HG02943 (cell line): Measurements from ENCODE around the gene SLC24A4.

Experiments
- ATAC-seq: cut with Tn5 transposase; IDR thresholded peaks from one replicate; pipeline ENCODE4 v1.9.1; 2021; ENCODE audit warnings: mild to moderate bottlenecking, low read depth, moderate library complexity; ENCODE audit not compliant: unreplicated experiment

The SLC24A4 gene

GRCh38 chr14:92316176-92316575 is 6.8 kb upstream of the SLC24A4 start:
- no peak for ATAC-seq

DNA sequence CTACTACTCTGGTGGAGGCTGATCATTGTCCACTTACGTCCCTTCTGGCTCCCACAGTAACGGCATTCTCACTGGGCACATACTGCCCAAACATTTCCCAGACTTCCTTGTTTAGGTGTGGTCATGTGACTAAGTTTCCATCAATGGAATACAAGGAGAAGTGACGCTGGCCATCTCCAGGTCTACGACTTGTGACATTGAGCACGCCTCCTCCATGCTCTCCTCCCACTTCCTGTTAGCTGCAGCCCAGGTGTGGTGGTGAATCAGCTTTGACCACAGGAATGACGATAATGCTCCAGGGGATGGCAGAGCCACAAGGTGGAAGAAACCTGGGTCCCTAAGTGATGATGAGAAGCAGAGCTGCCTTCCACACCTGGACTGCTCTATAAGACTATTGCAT is 6.0 kb upstream of the SLC24A4 start:
- ATAC-seq = no peak

DNA sequence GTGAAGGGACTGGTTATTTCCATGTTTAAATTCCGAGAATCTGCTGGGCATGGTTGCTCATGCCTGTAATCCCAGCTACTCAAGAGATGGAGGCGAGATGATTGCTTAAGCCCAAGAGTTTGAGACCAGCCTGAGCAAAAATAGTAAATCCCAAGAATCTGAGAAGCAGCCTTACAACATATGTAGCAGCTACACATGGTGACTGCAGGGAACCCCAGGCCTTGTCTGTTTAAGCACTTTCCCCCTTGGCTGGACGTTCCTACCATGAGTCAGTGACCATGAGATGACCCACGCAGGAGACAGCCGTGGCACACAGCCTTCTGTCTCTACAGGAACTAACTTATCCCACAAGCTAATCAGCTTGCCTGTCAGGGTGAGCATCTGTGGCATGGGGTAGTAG is 5.5 kb upstream of the SLC24A4 start:
- no peak for ATAC-seq

DNA sequence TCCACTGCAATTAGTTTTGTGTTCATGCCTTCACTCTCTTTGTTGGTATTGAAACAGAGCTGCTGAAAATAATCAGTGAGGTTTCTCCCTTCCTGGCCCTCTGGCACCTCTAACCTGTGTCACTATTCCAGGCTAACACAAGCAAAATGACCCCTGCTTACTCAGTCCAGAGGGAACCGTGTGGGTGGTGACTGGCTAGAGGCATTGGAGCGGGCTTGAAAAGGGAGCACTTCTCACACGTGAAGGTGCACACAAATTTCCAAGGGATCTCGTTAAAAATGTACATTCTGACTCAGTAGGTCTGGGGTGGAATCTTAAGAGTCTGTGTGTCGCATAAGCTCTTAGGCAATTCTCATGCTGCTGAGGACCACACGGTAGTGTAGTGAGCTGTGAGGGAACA is 1.3 kb upstream of the SLC24A4 start:
- ATAC-seq = no peak

DNA sequence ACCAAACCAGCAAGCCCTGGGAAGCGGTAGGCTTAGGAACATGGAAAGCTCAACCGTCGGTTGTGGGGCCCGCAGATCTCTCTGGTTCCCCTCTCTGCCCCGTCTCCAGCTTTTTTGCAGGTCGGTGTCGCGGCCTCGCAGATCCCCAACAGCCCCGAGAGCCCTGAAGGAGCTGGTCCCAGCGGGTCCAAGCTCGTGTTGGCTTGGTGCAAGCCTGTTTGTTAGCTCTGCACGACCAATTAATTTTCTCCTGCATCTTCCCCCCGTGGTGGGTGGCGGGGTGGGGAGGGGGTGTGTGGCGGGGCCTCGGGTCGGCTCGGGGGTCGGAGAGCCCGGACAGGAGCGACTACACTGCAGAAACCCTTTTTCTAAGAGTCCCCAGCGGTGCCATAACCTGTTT is 449 bp upstream of the SLC24A4 start:
- ATAC-seq = no peak

DNA sequence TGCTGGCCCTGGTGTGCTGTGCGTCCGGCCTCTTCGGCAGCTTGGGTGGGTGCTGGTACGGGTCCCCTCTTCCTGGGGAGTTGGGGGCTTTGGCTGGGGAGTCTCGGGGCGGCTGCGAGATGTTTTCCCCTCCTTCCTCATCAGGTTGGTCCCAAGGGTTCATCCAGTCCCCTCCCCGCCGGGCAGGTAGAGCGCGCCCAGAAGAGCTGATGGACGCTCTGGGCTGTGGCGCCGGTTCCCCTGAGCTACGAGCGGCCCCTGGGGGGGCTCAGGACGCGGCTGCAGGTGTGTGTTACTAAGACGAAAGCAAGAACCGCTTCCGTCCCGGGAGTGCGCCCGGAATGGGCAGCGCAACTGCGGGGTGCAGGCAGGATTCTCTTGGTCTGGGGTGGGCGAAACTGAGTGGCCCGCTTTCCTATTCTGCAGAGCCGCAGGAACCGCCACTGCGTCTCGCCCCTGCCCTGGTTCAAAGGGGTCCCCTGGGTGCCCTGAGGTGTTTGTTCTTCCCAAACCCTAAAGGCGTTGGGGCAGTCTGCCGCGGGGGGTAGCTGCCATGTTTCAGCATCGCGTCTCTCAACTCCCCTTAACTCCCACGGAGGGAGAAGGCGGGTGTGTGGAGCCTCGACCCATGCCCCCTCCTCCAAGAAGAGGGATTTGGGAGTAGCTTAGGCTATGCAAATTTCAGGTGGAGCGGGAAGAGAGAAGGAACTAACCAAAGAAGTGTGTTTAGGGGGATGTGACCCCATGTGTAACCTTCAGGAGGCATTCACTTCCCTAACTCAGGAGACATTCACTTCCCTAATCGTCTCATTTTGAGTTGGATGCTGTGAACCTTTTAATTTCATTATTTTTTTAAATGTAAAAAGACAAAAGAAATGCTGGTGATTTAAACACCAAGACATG is 1.2 kb downstream of the SLC24A4 start:
- ATAC-seq = no peak

- no peak for ATAC-seq
Observed at GRCh38 chr14:92325835-92326234, 2.9 kb downstream of the SLC24A4 start.

GRCh38 chr14:92328664-92329255 is 5.8 kb downstream of the SLC24A4 start:
- no peak for ATAC-seq

DNA sequence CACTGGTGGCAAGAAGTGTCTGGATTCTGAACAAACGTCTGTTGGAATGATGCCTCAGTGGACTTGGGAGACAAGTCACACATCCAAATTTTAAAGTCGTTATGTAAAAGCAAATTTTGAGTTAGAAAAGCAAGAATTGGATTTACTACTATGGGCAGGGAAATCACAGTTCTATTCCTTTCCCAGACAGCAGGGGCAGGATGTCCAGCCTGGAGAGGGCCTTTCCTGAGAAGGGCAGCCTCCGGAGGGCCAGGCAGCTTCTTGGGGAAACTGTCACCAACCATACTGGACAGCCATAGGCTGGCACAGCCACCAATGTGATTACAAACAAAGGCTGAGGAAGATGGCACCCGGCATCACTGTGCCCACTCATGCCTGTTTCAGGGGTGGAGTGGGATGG is 11.1 kb downstream of the SLC24A4 start:
- ATAC-seq = no peak

GRCh38 chr14:92336363-92336762 is 13.4 kb downstream of the SLC24A4 start:
- no peak for ATAC-seq

DNA sequence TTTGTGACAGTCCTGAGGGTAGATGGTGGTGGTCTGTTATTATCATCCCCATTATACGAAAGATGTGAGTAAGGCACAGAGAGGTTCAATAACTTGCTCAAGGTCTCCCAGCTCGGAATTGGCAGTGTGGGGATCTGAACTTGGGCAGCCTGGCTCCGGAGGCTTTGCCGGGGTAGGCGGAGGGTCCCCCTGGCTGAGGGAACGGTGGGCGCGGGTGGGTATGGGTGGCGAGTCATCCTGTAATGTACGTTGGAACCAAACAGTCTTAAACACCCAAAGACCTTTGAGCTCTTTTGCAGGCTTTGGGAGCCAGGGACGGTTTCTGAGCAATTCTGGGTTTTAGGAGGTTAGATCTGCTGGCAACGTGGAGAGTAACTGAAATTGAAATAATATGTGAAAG is 16.5 kb downstream of the SLC24A4 start:
- ATAC-seq = no peak

DNA sequence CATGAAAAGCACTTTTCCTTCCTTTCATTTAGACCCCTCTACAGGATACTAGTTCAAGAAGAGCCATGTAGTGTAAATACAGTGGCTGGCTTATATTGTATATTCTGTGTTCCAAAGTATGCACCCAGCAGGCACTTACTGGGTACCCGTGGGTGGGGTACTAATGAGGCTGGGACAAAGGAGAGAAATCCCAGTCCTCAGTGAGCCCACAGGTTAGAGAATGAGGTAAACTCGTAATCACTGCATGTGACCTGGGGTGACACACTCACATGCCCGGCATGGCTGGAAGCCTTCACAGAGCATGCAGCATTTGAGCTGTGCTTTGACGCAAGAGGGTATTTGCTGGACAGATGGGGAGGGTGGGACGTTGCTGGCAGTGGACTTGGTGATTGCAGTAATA is 17.1 kb downstream of the SLC24A4 start:
- ATAC-seq = no peak

DNA sequence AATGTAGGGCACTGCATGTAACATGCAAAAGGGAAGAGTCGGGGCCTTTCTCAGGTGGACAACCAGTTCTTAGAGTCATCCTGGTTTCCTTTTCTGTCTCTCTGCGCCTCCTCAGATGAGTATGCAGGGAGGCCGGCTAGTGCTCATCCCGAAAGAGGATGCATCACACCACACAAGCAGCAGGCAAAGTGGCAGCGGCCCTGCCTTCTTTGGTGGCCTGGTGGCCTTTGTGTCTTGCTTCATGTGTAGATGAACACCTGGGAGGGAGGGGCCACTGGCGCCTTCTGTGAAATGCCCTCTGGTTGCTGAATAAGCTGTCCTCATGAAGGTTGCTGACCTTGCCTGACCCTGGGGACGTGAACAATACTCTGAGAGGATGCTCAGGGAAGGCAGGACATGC is 18.0 kb downstream of the SLC24A4 start:
- ATAC-seq = no peak

- ATAC-seq = no peak
Observed at GRCh38 chr14:92341791-92342190, 18.8 kb downstream of the SLC24A4 start.

DNA sequence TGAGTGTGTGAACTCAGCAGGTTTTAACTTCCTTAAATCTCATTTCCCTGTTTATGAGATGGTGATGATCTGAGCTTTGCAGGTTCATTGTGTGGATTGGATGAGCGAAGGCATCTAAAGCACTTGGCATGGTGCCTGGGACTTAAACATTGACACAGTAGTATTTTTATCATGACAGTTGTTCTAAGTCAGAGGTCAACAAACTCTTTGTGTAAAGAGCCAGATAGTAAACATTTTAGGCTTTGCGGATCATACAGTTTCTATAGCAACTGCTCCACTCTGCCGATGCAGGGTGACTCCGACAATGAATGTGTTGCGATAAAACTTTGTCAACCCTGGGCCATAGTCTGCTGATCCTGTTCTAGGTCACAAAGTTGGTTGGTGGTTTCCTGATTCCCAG is 25.2 kb downstream of the SLC24A4 start:
- no peak for ATAC-seq

DNA sequence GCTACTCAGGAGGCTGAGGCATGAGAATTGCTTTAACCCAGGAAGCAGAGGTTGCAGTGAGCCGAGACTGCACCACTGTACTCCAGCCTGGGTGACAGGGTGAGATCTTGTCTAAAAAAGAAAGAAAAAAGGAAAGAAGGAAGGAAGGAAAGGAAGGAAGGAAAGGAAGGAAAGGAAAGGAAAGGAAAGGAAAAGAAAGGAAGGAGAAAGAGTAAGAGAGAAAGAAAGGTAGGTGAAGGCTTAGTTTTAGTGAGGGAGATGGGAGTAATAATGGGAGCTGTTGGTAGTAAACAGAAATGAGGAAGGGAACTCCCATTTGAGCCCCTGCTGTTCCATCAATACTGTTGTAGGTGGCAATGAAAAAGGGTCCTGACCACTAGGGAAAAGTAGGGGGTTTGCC is 28.8 kb downstream of the SLC24A4 start:
- ATAC-seq = no peak

DNA sequence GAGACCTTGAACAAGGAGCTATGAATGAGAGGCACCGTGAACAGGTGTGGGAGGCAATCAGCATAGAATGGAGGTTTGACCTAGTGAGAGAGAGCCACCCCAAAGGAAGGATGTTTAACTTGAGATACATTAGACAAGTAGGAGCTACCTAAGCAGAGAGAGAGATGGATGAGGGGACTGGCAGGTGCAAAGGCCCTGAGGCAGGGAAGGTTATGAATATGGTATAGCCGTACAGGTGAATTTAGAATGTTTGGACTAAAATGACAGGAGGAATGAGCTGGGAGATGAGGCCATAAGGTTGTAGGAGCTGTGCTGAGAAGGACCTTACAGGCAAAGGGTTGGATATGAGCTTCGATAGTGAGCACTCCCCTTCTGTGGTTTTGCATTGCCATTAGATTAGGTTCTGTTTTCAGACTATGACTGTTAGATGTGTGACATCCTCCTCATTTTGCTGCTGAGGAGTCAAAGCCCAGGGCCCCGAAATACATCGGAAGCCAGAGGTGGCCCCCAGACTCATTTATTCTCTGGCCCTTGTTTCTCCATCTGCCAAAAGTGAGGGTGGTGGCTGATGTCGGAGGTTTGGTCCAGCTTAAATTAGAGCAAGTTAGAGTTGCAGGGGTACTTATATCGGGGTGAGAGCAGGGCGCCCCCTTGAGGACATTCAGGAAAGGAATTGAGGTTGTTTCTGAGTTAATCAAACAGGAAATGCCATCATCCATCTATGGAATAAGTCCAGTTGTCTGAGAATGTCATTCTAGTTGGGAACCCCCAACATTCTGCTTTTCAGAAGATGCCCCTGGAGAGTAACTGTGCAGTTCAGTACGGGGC is 29.4 kb downstream of the SLC24A4 start:
- ATAC-seq = no peak

DNA sequence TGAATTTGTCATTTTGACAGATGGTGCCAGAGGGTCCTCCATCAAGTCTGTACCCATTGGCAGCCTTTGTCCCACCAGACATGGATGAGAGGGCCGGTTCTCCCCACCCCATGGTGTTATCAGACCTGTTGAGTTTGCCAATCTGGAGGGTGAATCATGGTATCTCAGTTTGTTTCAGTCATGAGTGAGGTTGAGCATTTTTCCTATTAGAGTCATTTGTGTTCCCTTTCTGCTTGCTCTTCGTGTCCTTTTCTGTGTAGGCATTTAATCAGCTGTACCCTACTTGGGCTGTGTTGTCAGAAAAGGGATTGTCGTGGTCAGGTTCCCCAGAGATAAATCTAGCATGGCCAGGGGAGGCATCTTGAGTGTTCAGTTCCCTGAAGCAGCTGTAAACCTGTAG is 30.5 kb downstream of the SLC24A4 start:
- ATAC-seq = no peak

DNA sequence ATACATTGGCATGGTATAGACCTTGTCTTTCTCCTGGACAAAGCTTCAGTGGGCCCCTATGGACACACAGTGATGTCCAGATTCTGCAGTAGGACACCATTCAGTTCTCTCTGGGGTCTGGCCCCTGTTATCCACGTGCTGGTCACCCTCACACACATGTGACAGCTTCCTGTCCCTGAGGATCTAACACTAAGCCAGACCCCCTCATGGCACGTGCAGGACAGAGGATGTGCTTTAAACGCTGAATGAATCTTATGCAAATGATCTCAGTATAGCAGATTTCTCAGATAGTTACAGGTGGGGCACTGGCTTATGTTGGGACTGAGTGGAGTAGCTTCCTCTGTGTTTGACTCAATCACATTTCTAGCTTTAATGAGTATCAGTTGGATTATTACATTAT is 33.7 kb downstream of the SLC24A4 start:
- no peak for ATAC-seq

GRCh38 chr14:92360651-92361370 is 37.8 kb downstream of the SLC24A4 start:
- no peak for ATAC-seq

DNA sequence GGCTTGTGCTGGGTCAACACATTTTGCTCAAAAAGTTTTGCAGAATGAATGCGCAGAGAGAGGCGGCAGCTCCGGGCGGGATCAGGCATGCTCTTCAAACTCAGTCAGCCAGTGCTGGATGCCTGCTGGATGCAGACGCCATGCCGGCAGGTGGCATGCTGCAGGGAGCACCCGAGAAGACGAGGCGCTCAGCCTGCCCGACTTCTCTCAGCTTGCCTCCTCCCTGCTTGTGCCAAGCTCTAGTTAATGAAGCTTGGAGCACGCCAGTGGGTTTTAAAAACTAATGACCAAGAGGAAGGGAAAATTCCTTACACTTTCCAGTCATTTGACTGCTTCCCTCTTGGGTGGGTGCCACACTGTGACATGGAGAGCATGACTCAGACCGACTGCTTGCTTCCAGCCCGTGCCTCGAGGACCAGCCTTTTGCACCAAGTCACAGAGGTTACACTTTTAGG is 39.8 kb downstream of the SLC24A4 start:
- ATAC-seq = no peak
